ENCODE data around the gene RAB5A.
A peak's percentile ranks its signal among the peaks of the same experiment; 100 is the strongest.
"Not testable (repeated sequence)": the region's sequence is repeated elsewhere in the genome, so short reads cannot be mapped to it uniquely, and the experiment has no call there.

Gene RAB5A, protein sequence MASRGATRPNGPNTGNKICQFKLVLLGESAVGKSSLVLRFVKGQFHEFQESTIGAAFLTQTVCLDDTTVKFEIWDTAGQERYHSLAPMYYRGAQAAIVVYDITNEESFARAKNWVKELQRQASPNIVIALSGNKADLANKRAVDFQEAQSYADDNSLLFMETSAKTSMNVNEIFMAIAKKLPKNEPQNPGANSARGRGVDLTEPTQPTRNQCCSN

DNA sequence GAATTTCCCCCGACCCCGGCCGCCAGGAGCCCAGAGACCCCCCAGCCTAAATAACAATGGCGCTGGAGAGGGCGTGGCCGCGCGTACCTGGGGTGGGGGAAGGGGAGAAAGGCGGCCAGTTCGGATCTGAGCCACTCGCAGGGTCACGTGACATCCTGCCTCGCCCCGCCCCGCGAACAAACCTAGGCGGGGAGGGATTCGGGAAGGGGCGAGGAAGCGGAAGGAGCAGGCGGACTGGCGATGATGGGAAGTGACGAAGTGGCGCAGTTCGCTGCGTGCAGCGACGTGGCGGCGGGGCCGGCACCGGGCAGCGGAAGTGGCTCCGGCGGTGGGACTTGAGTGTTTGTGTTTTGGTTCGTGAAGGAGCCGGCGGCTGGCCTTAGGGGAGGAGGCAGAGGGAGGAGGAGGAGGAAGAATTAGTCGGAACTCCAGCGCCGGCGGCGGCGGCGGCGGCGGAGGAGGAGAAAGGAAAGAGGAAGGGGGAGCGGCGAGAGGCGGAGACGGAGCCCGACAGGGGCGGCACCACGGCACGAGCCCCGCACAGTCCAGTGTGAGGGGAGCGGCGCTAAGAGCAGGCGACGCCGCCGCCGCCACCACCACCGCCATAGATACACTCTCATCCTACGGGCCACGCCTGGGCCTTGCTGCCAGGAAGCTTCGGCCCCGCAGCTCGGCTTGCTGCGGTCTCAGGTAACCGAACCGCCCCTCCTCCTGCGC, at the start of gene RAB5A:
Gene RAB5A, plus strand, starts transcription at position 266 of the 717 bp plus-strand sequence. CDS start 3,802 bp downstream, outside the sequence.
- ATAC-seq = peak; percentile 95
- peak; percentile 97 for DNase-seq

- no peak for ATAC-seq
- DNase-seq = no peak
Measured at GRCh38 chr3:19898721-19899120, 48.2 kb upstream of the RAB5A start.

- DNase-seq = no peak
- ATAC-seq = no peak
Measured at GRCh38 chr3:19899264-19899663, 47.6 kb upstream of the RAB5A start.

GRCh38 chr3:19899833-19900232, 47.1 kb upstream of the RAB5A start:
- DNase-seq, ATAC-seq: not testable (repeated sequence)

- ATAC-seq (no peak), DNase-seq (no peak)
Measured at GRCh38 chr3:19901337-19901736, 45.6 kb upstream of the RAB5A start.

GRCh38 chr3:19901918-19902317, 45.0 kb upstream of the RAB5A start:
- no peak for DNase-seq

DNA sequence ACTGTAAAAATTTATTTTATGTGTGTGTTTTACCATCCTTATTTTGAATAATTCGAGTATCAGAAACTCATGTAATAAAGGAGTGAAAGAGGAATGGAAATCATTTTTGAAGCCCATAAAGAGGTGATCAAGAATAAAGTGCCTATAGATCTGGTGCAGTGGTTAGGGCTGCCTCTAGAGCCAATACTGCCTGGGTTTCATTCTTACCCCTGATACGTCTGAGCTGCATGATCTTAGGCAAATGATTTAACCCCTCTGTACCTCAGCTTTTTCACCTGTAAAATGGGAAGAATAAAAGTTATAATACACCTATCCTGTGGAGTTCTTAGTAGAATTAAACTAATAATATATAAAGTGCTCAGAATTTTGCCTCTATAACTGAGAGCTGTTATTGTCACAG, 43.2 kb upstream of the RAB5A start:
- ATAC-seq (no peak), DNase-seq (no peak)

More at GRCh38 chr3:19901918-19902317, 45.0 kb upstream of the RAB5A start:
- ATAC-seq = no peak

DNA sequence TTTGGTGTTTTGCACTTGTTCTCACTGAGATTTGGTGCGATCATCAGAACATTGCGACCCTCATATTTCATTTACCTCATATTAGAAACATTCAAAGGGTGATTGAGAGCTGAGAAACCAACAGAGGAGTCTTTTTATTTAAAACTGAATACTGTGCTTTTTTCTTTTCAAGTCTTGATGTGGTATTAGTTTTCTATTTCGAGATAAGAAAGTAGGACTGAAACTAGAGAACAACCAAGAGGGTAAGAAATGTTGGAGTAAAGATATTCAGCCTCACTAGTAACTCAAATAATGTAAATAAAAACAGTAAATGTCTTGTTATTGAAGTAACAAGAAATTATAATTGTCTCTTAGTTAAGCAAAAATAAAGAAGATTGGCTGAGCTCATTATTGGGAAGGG, 39.4 kb upstream of the RAB5A start:
- no peak for DNase-seq
- no peak for ATAC-seq

DNA sequence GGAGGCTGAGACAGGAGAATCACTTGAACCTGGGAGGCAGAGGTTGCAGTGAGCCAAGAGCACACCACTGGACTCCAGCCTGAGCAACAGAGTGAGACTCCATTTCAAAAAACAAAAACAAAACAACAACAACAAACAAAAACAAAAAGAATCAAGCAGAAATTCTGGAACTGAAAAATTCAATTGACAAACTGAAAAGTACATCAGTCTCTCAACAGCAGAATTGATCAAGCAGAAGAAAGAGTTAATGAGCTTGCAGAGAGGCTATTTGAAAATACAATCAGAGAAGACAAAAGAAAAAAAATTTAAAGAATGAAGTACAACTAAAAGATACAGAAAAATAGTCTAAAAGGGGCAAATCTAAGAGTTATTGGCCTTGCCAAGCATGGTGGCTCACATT, 35.4 kb upstream of the RAB5A start:
- no peak for DNase-seq
- ATAC-seq = no peak

GRCh38 chr3:19917167-19917566, 29.7 kb upstream of the RAB5A start:
- DNase-seq (no peak), ATAC-seq (no peak)

GRCh38 chr3:19920401-19921080, 26.4 kb upstream of the RAB5A start:
- ATAC-seq (no peak), DNase-seq (no peak)

- DNase-seq = peak; percentile 46
- ATAC-seq = peak; percentile 88
Measured at GRCh38 chr3:19931180-19931692, 15.7 kb upstream of the RAB5A start.

DNA sequence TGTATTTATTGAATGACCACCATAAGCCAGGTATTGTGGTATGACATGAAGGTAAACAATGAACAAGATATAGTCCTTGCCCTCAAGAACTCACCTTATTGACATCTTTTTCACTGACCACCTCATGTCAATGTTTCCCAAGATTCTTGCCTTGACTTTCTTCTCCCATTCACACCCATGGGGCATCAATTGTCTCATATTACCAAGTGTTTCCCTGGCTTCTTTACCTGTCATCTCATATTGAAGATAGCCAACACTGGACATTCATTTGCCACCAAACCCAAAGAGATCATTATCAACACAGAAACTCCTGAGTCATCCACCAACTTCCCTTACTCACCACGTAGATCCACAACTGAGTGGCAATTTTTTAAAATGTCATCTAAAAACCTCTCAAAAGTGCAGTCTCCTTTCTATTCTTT, 15.1 kb upstream of the RAB5A start:
- DNase-seq (no peak), ATAC-seq (peak; percentile 50)

DNA sequence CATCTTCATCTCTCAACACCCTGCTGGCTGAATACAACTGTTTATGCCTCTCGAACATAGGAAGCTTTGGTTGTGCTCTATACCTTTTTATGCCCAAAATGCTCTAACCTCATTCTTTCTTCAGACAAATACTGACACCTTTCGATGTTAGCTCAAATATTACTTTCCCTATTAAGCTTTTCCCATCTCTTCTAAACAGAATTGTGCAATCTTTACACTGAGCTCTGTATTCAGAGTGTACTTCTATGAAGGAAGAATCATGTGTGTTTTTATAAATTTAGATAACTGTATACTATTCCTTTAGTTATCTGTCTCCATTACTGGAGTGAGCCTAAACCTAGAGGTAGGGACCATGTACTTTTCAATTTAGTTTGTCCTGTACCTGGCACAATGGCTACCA, 14.5 kb upstream of the RAB5A start:
- DNase-seq (no peak), ATAC-seq (no peak)

GRCh38 chr3:19934098-19934566, 12.8 kb upstream of the RAB5A start, which contains the start of gene EFHB:
Gene EFHB (minus strand): TSS chr3:19934217. CDS start chr3:19934018, 199 bp downstream.
- peak; percentile 30 for DNase-seq
- no peak for ATAC-seq

DNA sequence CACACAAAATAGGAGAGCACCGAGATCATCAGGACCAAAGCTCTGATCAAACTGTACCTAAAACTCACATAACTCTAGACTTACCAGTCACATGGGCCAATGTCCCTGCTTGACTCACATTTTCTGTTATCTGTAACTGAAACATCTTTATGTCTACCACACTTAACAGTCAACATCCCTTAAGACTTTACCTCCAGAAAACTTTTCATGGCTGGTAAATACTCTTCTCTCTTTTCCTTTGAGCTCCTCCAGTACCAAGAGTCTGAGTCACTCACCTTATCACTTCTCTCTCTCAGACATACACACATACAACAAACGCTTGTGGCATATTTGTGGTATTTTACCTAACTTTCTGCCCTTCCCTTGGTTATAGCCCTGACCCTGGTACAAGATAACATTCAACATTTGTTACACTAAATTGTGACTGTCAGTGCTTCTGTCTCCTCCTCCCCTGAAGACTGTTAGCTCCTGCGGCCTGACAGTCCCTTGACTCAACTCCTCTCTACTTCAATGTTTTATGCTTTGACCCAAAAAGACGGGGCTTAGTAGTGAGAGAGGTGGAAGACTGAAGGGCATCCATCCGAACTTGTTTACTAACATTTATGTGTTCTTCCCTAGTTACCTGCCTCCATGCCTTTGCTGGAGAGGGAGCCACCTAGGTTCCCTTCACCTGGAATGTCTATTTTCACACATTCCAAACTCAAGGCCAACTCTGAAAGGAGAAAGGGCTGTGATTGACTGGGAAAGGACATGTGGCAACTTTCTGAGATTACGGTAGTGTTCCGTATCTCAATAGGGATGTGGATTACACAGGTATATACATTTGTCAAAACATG, 9.2 kb upstream of the RAB5A start:
- no peak for DNase-seq
- ATAC-seq = peak; percentile 94

- DNase-seq = no peak
- ATAC-seq = no peak
Measured at GRCh38 chr3:19938295-19938627, 8.6 kb upstream of the RAB5A start.

DNA sequence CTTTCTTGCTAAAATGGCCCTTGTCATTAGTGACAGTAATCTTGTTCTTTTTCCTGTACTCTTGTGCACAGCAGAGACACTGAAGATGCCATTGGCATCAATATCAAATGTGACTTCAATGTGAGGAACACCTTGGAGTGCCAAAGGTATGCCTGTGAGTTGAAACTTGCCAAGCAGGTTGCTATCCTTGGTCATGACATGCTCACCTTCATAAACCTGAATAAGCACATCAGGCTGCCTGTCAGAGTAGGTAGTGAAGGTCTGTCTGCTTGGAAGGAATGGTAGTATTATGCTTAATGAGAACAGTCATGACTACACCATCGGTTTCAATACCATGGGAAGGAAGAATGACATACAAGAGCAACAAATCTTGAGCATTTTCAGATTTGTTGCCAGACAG, 6.3 kb upstream of the RAB5A start:
- DNase-seq = no peak
- no peak for ATAC-seq

DNA sequence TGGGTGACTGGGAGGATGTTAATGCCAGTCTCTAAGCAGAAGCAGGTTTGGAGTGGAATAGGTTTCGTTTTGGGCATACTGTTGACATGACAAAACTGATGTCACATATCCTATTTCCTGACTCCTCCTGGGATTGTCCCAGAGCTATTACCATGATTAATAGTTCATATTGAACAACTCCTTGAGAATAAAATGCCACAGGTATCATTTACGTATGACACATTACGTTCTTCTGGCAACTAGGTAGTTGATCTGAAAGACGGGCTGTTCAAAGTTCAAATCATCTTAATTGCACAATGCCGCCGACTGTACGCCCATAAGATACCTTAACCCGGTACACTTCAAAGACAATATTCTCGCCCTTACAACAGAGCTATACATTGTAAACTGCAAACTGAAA, 1.4 kb upstream of the RAB5A start:
- ATAC-seq (no peak), DNase-seq (no peak)

- DNase-seq = no peak
- no peak for ATAC-seq
Measured at GRCh38 chr3:19945969-19946831, 697 bp upstream of the RAB5A start.

Measured in stimulated activated naive CD8-positive, alpha-beta T cell treated with anti-CD3 and anti-CD28 coated beads, Interleukin-15, Interleukin-2, amounts not matched to agents 100 U/mL and 50 U/mL, for 24 hours (primary cell).